ENCODE measurements around the gene RORC.

Gene RORC

DNA sequence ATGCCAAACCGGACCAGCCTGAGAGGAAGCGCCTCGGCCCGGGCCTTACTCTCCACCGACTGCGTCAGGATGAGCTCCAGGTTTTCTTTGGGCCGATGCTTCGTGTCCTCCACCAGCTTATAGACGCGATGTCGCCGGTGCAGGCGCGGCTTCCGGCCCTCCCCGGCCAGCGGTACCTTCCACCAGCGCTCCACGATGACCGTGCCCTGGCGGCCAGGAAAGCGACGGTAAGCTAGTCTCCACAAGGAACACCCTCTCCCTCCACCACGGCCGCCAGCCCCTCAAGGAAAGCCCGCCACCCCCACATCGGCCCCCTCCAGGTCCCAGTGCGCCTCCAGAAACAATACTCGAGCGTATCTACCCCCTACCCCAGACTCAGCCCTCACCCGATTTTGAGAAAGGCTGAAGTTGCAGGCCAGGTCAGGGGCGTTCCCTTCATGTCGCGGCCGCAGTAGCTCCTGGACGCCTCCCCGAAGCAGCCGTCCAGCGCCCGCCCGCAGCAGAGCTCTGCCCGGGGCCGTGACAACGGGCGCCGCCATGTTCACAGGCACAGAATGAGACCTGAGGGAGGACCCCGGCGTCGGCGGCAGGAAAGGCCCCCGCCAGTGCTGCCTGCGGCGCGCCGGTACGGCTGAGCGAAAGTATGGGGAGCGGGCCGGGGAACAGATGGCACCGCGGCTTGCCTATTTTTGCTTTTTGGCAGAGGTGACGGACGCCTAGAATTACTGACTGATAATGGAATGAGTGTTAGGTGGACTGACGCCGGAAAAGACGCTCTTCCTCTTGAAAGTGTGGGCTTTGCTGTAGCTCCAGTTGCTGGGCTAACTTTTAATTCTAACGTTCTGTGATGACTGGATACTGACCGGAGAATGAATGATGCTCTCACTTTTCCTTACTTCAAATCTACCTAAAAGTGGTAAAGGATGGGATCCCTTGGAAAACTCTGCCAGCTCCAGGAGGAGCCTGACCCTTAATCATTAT is 68.4 kb downstream of the RORC start, which contains the start of gene MRPL9:
Gene MRPL9, minus strand, starts transcription at position 556 of the 981 bp plus-strand sequence. Its CDS starts 17 bp downstream, at position 539.
- ATAC-seq, result peak; percentile 100
- TF ChIP-seq, protein P1, sequence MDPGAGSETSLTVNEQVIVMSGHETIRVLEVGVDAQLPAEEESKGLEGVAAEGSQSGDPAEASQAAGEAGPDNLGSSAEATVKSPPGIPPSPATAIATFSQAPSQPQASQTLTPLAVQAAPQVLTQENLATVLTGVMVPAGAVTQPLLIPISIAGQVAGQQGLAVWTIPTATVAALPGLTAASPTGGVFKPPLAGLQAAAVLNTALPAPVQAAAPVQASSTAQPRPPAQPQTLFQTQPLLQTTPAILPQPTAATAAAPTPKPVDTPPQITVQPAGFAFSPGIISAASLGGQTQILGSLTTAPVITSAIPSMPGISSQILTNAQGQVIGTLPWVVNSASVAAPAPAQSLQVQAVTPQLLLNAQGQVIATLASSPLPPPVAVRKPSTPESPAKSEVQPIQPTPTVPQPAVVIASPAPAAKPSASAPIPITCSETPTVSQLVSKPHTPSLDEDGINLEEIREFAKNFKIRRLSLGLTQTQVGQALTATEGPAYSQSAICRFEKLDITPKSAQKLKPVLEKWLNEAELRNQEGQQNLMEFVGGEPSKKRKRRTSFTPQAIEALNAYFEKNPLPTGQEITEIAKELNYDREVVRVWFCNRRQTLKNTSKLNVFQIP (CRISPR knock-in tag; IDR thresholded peaks at IDR 0.05; ENCODE audit: borderline replicate concordance, low read depth), result peak; percentile 89; the same call in 1 of the 2 replicates
- TF ChIP-seq ZNF565 (CRISPR knock-in tag; conservative IDR thresholded peaks at IDR 0.05; ENCODE audit: low read depth), result no peak

DNA sequence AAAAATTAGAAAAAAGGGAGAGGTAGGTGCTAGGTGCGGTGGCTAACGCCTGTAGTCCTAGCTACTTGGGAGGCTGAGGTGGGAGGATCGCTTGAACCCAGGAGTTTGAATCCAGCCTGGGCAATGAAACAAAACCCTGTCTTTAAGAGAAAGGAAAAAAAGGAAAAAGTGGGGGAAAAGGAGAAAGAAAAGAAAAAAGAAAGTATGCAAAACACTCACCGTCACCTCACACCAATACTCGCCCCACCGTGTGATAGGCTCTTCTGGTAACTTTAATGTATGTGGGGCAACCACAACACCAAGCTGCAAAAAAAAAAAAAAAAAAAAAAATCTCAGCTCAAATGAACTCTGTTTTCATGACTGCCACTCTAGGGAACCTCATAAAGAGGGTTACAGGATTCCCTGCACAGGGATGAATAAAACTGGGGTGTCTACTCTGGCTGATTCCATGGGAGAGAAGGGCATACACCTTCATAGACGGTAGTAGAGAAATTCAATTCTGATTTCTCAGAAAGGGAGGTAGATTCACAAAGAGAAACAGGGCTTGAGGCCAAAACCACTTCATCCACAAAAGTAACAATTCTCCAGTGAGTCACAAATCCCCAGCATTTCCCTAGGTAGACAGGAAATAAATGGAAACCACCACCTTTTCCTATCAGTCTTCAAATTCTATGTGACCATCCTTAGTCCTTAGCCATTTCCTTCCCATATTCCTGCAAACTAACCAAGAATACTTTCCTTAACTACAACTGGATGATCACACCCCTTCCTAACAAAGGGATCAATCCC is 70.8 kb downstream of the RORC start:
- TF ChIP-seq, protein P1 (CRISPR knock-in tag; IDR thresholded peaks at IDR 0.05; ENCODE audit: borderline replicate concordance, low read depth), result no peak
- ATAC-seq, result no peak

DNA sequence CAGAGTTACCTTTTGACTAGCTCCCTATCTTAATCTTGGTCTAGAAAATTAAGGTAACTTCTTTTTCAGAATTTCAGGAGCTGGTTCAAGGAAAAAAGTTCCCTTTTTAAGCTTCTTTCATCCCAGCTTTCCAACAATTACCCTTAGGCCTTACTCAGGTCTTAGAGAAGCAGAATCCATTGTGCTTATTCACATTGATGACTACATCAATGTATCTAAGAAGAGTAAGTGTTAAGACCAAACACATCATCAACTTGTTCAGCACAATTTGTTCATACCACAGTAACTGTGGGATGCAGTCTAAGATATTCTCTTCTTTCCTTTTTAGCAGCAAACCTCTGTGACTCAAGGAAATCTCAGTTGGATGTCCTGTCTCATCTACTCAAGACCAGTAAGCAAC is 72.4 kb downstream of the RORC start:
- no peak for TF ChIP-seq ZC3H10 (CRISPR knock-in tag; IDR thresholded peaks at IDR 0.05)
- TF ChIP-seq ARNTL (CRISPR knock-in tag; IDR thresholded peaks at IDR 0.05; ENCODE audit: borderline replicate concordance, low read depth), result no peak
- TF ChIP-seq OSR1 (CRISPR knock-in tag; IDR thresholded peaks at IDR 0.05), result no peak
- TF ChIP-seq, protein P2, sequence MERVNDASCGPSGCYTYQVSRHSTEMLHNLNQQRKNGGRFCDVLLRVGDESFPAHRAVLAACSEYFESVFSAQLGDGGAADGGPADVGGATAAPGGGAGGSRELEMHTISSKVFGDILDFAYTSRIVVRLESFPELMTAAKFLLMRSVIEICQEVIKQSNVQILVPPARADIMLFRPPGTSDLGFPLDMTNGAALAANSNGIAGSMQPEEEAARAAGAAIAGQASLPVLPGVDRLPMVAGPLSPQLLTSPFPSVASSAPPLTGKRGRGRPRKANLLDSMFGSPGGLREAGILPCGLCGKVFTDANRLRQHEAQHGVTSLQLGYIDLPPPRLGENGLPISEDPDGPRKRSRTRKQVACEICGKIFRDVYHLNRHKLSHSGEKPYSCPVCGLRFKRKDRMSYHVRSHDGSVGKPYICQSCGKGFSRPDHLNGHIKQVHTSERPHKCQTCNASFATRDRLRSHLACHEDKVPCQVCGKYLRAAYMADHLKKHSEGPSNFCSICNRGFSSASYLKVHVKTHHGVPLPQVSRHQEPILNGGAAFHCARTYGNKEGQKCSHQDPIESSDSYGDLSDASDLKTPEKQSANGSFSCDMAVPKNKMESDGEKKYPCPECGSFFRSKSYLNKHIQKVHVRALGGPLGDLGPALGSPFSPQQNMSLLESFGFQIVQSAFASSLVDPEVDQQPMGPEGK (CRISPR knock-in tag; IDR thresholded peaks at IDR 0.05; ENCODE audit: borderline replicate concordance), result no peak
- TF ChIP-seq, protein P3, sequence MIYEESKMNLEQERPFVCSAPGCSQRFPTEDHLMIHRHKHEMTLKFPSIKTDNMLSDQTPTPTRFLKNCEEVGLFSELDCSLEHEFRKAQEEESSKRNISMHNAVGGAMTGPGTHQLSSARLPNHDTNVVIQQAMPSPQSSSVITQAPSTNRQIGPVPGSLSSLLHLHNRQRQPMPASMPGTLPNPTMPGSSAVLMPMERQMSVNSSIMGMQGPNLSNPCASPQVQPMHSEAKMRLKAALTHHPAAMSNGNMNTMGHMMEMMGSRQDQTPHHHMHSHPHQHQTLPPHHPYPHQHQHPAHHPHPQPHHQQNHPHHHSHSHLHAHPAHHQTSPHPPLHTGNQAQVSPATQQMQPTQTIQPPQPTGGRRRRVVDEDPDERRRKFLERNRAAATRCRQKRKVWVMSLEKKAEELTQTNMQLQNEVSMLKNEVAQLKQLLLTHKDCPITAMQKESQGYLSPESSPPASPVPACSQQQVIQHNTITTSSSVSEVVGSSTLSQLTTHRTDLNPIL (CRISPR knock-in tag; IDR thresholded peaks at IDR 0.05; ENCODE audit: low read depth), result no peak
- TF ChIP-seq TOX (CRISPR knock-in tag; IDR thresholded peaks at IDR 0.05; ENCODE audit: borderline replicate concordance), result no peak
- no peak for TF ChIP-seq ISL1 (CRISPR knock-in tag; IDR thresholded peaks at IDR 0.05)
- TF ChIP-seq GLIS3 (CRISPR knock-in tag; IDR thresholded peaks at IDR 0.05), result no peak
- no peak for TF ChIP-seq ESRRG (CRISPR knock-in tag; IDR thresholded peaks at IDR 0.05)
- ATAC-seq, result no peak

DNA sequence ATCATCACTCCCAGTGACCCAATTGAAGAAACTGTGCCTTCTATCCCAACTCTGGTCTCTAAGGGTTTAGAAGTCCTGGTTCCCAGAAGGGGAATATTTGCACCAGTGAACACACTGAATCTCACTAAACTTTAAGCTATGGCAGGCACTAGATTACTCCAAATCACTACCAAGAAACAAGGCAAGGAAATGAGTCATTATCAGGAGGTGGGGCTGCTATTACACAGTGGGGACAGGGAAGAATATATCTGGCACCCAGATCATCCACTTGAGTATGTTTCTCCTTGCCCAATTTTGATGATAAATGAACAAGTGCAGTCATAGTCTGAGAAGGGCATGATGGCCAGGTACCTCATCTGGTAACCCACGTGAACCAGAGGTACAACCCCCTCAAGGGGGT is 75.3 kb downstream of the RORC start:
- TF ChIP-seq ISL1 (CRISPR knock-in tag; IDR thresholded peaks at IDR 0.05), result no peak
- TF ChIP-seq ESRRG (CRISPR knock-in tag; IDR thresholded peaks at IDR 0.05), result no peak
- no peak for TF ChIP-seq TCF4 (CRISPR knock-in tag; IDR thresholded peaks at IDR 0.05; ENCODE audit: borderline replicate concordance)
- no peak for TF ChIP-seq PPARA (CRISPR knock-in tag; IDR thresholded peaks at IDR 0.05; ENCODE audit: borderline replicate concordance)
- TF ChIP-seq SNAI2 (CRISPR knock-in tag; IDR thresholded peaks at IDR 0.05), result no peak
- TF ChIP-seq ZC3H10 (CRISPR knock-in tag; IDR thresholded peaks at IDR 0.05), result no peak
- no peak for TF ChIP-seq ZNF70 (CRISPR knock-in tag; IDR thresholded peaks at IDR 0.05)
- TF ChIP-seq ZNF8 (CRISPR knock-in tag; IDR thresholded peaks at IDR 0.05), result no peak
- TF ChIP-seq ZFP30 (CRISPR knock-in tag; IDR thresholded peaks at IDR 0.05), result no peak
- TF ChIP-seq TOX (CRISPR knock-in tag; IDR thresholded peaks at IDR 0.05; ENCODE audit: borderline replicate concordance), result no peak
- no peak for TF ChIP-seq ZFP3 (CRISPR knock-in tag; IDR thresholded peaks at IDR 0.05)
- no peak for TF ChIP-seq ZNF565 (CRISPR knock-in tag; conservative IDR thresholded peaks at IDR 0.05; ENCODE audit: low read depth)
- TF ChIP-seq, protein P4, sequence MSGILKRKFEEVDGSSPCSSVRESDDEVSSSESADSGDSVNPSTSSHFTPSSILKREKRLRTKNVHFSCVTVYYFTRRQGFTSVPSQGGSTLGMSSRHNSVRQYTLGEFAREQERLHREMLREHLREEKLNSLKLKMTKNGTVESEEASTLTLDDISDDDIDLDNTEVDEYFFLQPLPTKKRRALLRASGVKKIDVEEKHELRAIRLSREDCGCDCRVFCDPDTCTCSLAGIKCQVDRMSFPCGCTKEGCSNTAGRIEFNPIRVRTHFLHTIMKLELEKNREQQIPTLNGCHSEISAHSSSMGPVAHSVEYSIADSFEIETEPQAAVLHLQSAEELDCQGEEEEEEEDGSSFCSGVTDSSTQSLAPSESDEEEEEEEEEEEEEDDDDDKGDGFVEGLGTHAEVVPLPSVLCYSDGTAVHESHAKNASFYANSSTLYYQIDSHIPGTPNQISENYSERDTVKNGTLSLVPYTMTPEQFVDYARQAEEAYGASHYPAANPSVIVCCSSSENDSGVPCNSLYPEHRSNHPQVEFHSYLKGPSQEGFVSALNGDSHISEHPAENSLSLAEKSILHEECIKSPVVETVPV (CRISPR knock-in tag; IDR thresholded peaks at IDR 0.05), result no peak
- TF ChIP-seq GLIS3 (CRISPR knock-in tag; IDR thresholded peaks at IDR 0.05), result no peak
- TF ChIP-seq ARNTL (CRISPR knock-in tag; IDR thresholded peaks at IDR 0.05; ENCODE audit: borderline replicate concordance, low read depth), result no peak
- TF ChIP-seq, protein P1 (CRISPR knock-in tag; IDR thresholded peaks at IDR 0.05; ENCODE audit: borderline replicate concordance, low read depth), result no peak
- TF ChIP-seq, protein P5, sequence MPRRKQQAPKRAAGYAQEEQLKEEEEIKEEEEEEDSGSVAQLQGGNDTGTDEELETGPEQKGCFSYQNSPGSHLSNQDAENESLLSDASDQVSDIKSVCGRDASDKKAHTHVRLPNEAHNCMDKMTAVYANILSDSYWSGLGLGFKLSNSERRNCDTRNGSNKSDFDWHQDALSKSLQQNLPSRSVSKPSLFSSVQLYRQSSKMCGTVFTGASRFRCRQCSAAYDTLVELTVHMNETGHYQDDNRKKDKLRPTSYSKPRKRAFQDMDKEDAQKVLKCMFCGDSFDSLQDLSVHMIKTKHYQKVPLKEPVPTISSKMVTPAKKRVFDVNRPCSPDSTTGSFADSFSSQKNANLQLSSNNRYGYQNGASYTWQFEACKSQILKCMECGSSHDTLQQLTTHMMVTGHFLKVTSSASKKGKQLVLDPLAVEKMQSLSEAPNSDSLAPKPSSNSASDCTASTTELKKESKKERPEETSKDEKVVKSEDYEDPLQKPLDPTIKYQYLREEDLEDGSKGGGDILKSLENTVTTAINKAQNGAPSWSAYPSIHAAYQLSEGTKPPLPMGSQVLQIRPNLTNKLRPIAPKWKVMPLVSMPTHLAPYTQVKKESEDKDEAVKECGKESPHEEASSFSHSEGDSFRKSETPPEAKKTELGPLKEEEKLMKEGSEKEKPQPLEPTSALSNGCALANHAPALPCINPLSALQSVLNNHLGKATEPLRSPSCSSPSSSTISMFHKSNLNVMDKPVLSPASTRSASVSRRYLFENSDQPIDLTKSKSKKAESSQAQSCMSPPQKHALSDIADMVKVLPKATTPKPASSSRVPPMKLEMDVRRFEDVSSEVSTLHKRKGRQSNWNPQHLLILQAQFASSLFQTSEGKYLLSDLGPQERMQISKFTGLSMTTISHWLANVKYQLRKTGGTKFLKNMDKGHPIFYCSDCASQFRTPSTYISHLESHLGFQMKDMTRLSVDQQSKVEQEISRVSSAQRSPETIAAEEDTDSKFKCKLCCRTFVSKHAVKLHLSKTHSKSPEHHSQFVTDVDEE (CRISPR knock-in tag; IDR thresholded peaks at IDR 0.05), result no peak
- ATAC-seq, result peak; percentile 79

Data from SK-N-SH treated with all-trans-retinoic acid at 6 μM for 48 hours (cell line).